HS-5 (cell line): ENCODE measurements around the gene UGCG.

Source experiments
- DNase-seq: peaks from one replicate; pipeline ENCODE4 v3.0.0-alpha.2; 2012; ENCODE audit warnings: low read depth

UGCG gene

GRCh38 chr9:111984086-111984802, 87.6 kb downstream of the UGCG start:
- DNase-seq, result no peak
